Kidney epithelial cell (primary cell): ENCODE results near the gene DCTN1. TPM values are rescaled to one million over a fixed set of nuclear protein-coding genes. Genes with fewer than 3 reads are reported as not detected.
"Not testable (repeated sequence)": the region's sequence is repeated elsewhere in the genome, so short reads cannot be mapped to it uniquely, and the experiment has no call there.

Experiments used
- DNase-seq: peaks from one replicate; pipeline ENCODE4 v3.0.0-alpha.2; 2010; ENCODE audit warnings: low read depth
- H3K27me3 ChIP-seq: 2 replicates; pipeline ENCODE4 v1.6.0; 2011; ENCODE audit warnings: low read length; ENCODE audit not compliant: control insufficient read depth, insufficient read depth
- H3K36me3 ChIP-seq: 2 replicates; pipeline ENCODE4 v1.5.1; 2011; ENCODE audit warnings: low read length; ENCODE audit not compliant: control insufficient read depth, insufficient read depth
- H3K4me3 ChIP-seq: 2 replicates; pipeline ENCODE4 v1.5.1; 2011; ENCODE audit warnings: low read depth, mild to moderate bottlenecking, control low read depth, low read length
- total RNA-seq: library from RNA; depleted of rRNA; stranded (reverse); fragments of >200 nt; gene quantifications from 2 replicates; pipeline ENCODE4 v1.2.3, GENCODE V29; 2015
- TF ChIP-seq, protein P1 (sequence below): IDR thresholded peaks from 2 replicates; pipeline ENCODE4 v1.5.1; 2011; ENCODE audit warnings: mild to moderate bottlenecking, moderate library complexity, low read length, control low read depth, inconsistent platforms; ENCODE audit not compliant: insufficient read depth, poor library complexity, severe bottlenecking

DCTN1 gene
- total RNA-seq, 1 donor from 2014 or later, result 129 TPM

DNA sequence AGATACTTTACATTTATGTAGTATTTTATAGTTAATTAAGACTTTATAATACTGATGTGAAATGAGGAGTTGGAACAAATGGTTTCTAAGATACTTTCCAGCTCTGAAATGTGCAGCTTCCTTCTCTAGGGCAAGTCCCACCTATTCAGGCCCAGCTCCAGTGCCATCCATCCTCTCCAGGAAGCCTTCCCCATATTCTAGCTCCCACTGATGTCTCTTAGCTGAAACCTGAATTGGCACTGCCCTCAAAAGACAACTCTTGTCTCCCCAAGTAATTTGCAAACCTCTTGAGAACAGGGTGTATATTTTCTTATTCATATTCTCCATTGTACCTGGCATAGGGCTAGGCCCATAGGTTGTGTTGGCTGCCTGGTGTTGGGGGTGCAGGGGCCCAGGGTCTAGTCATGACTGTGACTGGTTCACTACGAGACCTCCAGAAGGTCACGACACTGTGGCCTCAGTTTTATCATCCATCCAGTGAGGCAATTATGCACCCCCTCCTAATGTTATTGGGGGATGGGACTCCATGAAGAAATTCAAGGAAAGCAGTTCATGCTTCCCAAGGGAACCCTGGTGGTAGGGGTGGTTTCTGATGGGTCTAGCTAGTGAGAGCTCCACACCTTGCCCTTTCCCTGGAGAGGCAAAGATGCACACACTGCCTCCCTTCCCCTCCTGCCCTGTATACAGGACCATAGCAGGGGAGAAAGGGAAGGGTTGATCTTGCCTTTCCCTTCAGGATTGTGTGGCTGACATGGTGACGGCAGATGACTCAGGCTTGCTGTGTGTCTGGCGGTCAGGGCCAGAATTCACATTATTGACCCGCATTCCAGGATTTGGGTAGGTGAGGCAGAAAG, 44.3 kb upstream of the DCTN1 start:
- no peak for DNase-seq
- H3K36me3 ChIP-seq, result peaks cover 2% of the 10 kb centered on the region
- H3K4me3 ChIP-seq, result no peak overlapping the region
- TF ChIP-seq, protein P1, sequence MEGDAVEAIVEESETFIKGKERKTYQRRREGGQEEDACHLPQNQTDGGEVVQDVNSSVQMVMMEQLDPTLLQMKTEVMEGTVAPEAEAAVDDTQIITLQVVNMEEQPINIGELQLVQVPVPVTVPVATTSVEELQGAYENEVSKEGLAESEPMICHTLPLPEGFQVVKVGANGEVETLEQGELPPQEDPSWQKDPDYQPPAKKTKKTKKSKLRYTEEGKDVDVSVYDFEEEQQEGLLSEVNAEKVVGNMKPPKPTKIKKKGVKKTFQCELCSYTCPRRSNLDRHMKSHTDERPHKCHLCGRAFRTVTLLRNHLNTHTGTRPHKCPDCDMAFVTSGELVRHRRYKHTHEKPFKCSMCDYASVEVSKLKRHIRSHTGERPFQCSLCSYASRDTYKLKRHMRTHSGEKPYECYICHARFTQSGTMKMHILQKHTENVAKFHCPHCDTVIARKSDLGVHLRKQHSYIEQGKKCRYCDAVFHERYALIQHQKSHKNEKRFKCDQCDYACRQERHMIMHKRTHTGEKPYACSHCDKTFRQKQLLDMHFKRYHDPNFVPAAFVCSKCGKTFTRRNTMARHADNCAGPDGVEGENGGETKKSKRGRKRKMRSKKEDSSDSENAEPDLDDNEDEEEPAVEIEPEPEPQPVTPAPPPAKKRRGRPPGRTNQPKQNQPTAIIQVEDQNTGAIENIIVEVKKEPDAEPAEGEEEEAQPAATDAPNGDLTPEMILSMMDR, result no peak
- H3K27me3 ChIP-seq, result no peaks in the 10 kb centered on the region

DNA sequence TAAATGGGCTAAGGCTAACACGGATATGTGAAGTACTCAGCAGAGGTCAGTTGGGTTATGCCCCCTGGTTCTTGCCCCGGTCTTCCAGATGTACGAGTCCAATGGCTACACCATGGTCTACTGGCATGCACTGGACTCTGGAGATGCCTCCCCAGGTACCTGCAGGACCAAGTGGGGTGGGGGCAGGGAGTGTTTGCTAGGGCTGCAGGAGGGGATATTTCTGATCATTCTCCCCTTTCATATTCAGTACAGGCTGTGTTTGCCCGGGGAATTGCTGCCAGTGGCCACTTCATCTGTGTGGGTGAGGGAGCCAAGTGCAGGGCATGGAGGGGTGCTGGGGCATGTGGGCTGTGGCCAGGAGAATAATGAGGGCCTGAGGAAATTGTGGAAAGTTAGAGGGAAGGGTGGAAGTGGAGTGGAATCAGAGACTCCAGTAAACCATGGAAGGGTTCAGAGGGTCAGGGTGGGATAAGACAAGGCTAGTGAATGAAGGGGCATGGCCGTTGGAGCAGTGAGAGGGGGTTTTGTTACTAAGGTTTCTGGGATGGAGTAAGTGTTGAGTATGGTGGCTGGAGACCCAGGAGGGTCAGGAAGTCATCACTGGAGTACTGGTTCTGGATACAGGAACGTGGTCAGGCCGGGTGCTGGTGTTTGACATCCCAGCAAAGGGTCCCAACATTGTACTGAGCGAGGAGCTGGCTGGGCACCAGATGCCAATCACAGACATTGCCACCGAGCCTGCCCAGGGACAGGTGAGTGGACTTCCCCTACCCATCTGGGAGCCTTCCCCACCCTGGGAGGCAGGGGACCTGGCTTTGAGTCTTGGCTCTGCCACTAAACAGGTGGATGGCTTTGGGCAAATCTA, 43.4 kb upstream of the DCTN1 start:
- DNase-seq, result no peak
- TF ChIP-seq, protein P1, result no peak
- Histone ChIP-seq H3K27me3 (no peaks in the 10 kb centered on the region), H3K4me3 (no peak overlapping the region), H3K36me3 (no peaks in the 10 kb centered on the region)

DNA sequence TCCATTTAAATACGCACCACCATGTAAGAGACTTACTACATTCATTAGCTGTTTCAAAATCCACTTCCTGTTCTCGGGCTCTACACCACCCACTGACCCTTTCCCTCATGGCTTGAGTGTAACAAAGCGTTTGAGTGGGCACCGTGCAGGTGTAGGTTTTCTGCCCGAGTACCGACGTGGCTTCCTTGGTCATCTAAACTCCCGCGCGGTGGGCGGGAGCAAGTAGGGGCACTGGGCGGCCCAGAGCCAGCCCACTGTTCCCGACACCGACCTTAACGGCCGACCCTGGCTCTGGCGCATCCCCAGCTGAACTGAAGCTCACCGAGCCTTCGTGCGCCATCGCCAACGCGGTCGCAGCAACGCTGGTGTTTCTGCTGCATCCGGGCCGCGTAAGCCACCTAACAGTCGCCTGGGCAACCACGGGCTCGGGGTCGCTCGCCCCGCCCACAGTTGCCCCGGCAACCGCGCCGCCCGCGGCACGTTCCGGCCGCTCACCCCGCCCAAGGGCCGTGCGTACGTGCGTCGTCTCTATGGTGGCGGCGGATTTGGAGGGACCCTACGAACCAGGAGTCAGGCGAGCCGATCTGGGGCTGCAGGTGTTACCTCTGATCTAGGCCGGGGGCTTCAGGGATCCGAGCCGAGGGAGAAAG, 41.2 kb upstream of the DCTN1 start, which contains the start of the genes C2orf81 and WDR54:
Gene C2orf81 (minus strand): TSS at position 399 of the 650 bp plus-strand sequence. CDS start 59 bp downstream, at position 340.
Gene WDR54 (plus strand): TSS at position 510 of the 650 bp plus-strand sequence. CDS start 424 bp downstream, outside the sequence.
- H3K27me3 ChIP-seq, result no peaks in the 10 kb centered on the region
- TF ChIP-seq, protein P1, result no peak
- DNase-seq, result no peak
- peak within 1 kb of the TSS; percentile 72 for H3K4me3 ChIP-seq
- H3K36me3 ChIP-seq, result no peaks in the 10 kb centered on the region

DNA sequence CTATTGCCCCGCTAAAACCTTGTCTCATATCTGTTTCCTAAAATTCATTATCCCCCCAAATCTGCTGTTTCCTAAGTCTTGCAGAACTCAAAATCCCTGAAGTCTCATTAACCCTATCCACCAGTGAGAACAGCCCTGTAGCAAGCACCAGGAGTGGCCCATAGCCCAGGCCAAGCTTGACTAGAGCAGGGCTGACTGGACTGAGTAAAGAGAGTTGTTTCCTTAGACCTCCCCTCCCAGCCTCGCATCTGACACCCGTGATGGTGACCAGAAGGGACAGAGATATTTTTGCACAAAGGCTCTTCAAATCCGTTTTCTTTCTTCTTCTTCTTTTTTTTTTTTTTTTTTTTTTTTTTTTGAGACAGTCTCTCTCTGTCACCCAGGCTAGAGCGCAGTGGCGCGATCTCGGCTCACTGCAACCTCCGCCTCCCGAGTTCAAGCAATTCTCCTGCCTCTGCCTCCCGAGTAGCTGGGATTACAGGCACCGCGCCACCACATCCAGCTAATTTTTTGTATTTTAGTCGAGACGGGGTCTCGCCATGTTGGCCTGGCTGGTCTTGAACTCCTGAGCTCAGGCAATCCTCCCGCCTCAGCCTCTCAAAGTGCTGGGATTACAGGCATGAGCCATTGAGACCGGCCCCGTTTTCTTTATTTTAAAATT, 40.5 kb upstream of the DCTN1 start:
- H3K36me3 ChIP-seq, DNase-seq, H3K27me3 ChIP-seq: not testable (repeated sequence)
- peak overlapping the region; percentile 72 for H3K4me3 ChIP-seq

DNA sequence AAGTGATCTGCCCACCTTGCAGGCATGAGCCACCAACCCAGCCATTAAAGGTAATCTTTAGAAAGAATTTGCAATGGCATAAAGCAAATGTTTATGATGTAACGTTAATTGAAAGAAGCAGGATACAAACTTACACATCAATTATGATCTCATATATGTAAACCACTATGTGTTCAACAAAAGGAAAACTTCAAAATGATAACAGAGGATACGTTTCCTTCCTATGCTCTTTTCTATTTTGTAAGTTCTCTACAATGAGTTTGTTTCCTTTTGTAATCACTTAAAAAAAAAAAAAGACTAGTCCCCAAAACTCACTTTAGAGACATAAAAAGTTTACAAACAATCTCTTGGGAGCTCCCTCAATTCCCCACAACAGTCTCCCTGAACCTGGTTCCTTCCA, 39.9 kb upstream of the DCTN1 start:
- no peaks in the 10 kb centered on the region for H3K36me3 ChIP-seq
- no peak overlapping the region for H3K4me3 ChIP-seq
- DNase-seq, result no peak
- TF ChIP-seq, protein P1, result no peak
- H3K27me3 ChIP-seq, result no peaks in the 10 kb centered on the region
